GM18505 (cell line): ENCODE measurements around the gene BASP1.
"Not testable (repeated sequence)": the region's sequence is repeated elsewhere in the genome, so short reads cannot be mapped to it uniquely, and the experiment has no call there.

ENCODE experiments used
- ATAC-seq: cut with Tn5 transposase; IDR thresholded peaks from one replicate; pipeline ENCODE4 v1.9.1; 2021; ENCODE audit not compliant: unreplicated experiment
- POLR2A ChIP-seq: IDR thresholded peaks from 4 replicates; pipeline ENCODE4 v1.6.1; 2011; ENCODE audit warnings: borderline replicate concordance; ENCODE audit not compliant: insufficient read depth, insufficient read length; ENCODE audit errors: extremely low read depth

BASP1 gene

GRCh38 chr5:17308326-17309065 is 91.1 kb downstream of the BASP1 start:
- TF ChIP-seq POLR2A: no peak
- no peak for ATAC-seq

- TF ChIP-seq POLR2A: no peak
- ATAC-seq: no peak
Measured at GRCh38 chr5:17309462-17309861, 92.0 kb downstream of the BASP1 start.

GRCh38 chr5:17310502-17310901 is 93.1 kb downstream of the BASP1 start:
- not testable (repeated sequence) for ATAC-seq

GRCh38 chr5:17311811-17312210 is 94.4 kb downstream of the BASP1 start:
- not testable (repeated sequence) for ATAC-seq

GRCh38 chr5:17312358-17312757 is 94.9 kb downstream of the BASP1 start:
- ATAC-seq: no peak
- no peak for TF ChIP-seq POLR2A

- no peak for TF ChIP-seq POLR2A
- no peak for ATAC-seq
Measured at GRCh38 chr5:17314907-17315471, 97.6 kb downstream of the BASP1 start.

GRCh38 chr5:17315710-17316221 is 98.3 kb downstream of the BASP1 start:
- ATAC-seq: no peak
- TF ChIP-seq POLR2A: no peak

GRCh38 chr5:17316970-17317459 is 99.6 kb downstream of the BASP1 start:
- TF ChIP-seq POLR2A: no peak
- peak; percentile 66 for ATAC-seq

GRCh38 chr5:17317473-17317872 is 100.0 kb downstream of the BASP1 start:
- no peak for TF ChIP-seq POLR2A
- peak; percentile 29 for ATAC-seq

- ATAC-seq: not testable (repeated sequence)
Measured at GRCh38 chr5:17319095-17319494, 101.7 kb downstream of the BASP1 start.

- TF ChIP-seq POLR2A: no peak
- no peak for ATAC-seq
Measured at GRCh38 chr5:17325770-17326599, 108.6 kb downstream of the BASP1 start.
